ENCODE measurements around the gene NIPAL4. TPM values are rescaled to one million over a fixed set of nuclear protein-coding genes. Genes with fewer than 3 reads are reported as not detected.
A peak's percentile ranks its signal among the peaks of the same experiment; 100 is the strongest.
"Not testable (repeated sequence)": the region's sequence is repeated elsewhere in the genome, so short reads cannot be mapped to it uniquely, and the experiment has no call there.

Gene NIPAL4
- total RNA-seq, 2 experiments from 2014 or later = not detected

GRCh38 chr5:157478726-157479125 lies 18.7 kb downstream of the NIPAL4 start:
- no peak for ATAC-seq
- no peaks in the 10 kb centered on the region for H3K9me3 Mint-ChIP-seq (ENCODE audit: insufficient read depth)
- CTCF ChIA-PET = interaction anchor here (0.9 to 4.2 kb wide), 7 partner anchors 9 to 265 kb away, joined by 3 to 23 read pairs (median 4); partner anchors contain the start of gene LSM11
- H3K36me3 Mint-ChIP-seq (ENCODE audit: low read depth) = peaks cover 70% of the 10 kb centered on the region
- no peak overlapping the region for H3K4me3 Mint-ChIP-seq
- POLR2A ChIA-PET = no interaction called here
- no peaks in the 10 kb centered on the region for H3K27me3 Mint-ChIP-seq (ENCODE audit: low read depth)
- peak; percentile 33 for DNase-seq
- H3K4me1 Mint-ChIP-seq (ENCODE audit: low read depth) = peaks cover 53% of the 10 kb centered on the region
- H3K27ac Mint-ChIP-seq = peak overlapping the region; percentile 76

GRCh38 chr5:157479166-157479565 lies 19.2 kb downstream of the NIPAL4 start:
- Mint-ChIP-seq H3K27ac (peak overlapping the region; percentile 76), H3K36me3 (ENCODE audit: low read depth) (peaks cover 75% of the 10 kb centered on the region), H3K9me3 (ENCODE audit: insufficient read depth) (no peaks in the 10 kb centered on the region), H3K4me3 (no peak overlapping the region), H3K4me1 (ENCODE audit: low read depth) (peaks cover 53% of the 10 kb centered on the region), H3K27me3 (ENCODE audit: low read depth) (no peaks in the 10 kb centered on the region)
- no peak for DNase-seq
- POLR2A ChIA-PET = no interaction called here
- no peak for ATAC-seq
- CTCF ChIA-PET = interaction anchor here (0.9 to 4.2 kb wide), 8 partner anchors 8 to 264 kb away, joined by 3 to 23 read pairs (median 6); partner anchors contain the start of gene LSM11

GRCh38 chr5:157479612-157480510 lies 19.8 kb downstream of the NIPAL4 start:
- peaks cover 77% of the 10 kb centered on the region for H3K36me3 Mint-ChIP-seq (ENCODE audit: low read depth)
- H3K27ac Mint-ChIP-seq = peak overlapping the region; percentile 77
- peaks cover 53% of the 10 kb centered on the region for H3K4me1 Mint-ChIP-seq (ENCODE audit: low read depth)
- DNase-seq (no peak), ATAC-seq (no peak)
- ChIA-PET CTCF (interaction anchor here (0.9 to 4.2 kb wide), 9 partner anchors 9 to 264 kb away, joined by 3 to 23 read pairs (median 5); partner anchors contain the start of gene LSM11), POLR2A (interaction anchor here (0.7 kb wide), 1 partner anchor 225 kb away, joined by 3 read pairs; no protein-coding TSS in a partner anchor)
- H3K27me3 Mint-ChIP-seq (ENCODE audit: low read depth) = no peaks in the 10 kb centered on the region
- no peak overlapping the region for H3K4me3 Mint-ChIP-seq
- H3K9me3 Mint-ChIP-seq (ENCODE audit: insufficient read depth) = no peaks in the 10 kb centered on the region

GRCh38 chr5:157481265-157481664 lies 21.3 kb downstream of the NIPAL4 start:
- Mint-ChIP-seq H3K27me3 (ENCODE audit: low read depth) (no peaks in the 10 kb centered on the region), H3K27ac (peak overlapping the region; percentile 70), H3K4me1 (ENCODE audit: low read depth) (peaks cover 59% of the 10 kb centered on the region), H3K9me3 (ENCODE audit: insufficient read depth) (no peaks in the 10 kb centered on the region), H3K36me3 (ENCODE audit: low read depth) (peaks cover 81% of the 10 kb centered on the region), H3K4me3 (no peak overlapping the region)
- ChIA-PET POLR2A (no interaction called here), CTCF (interaction anchor here (0.9 to 3.2 kb wide), 4 partner anchors 11 to 237 kb away, joined by 3 to 13 read pairs (median 4); no protein-coding TSS in a partner anchor)
- no peak for ATAC-seq
- DNase-seq = no peak

- CTCF ChIA-PET = interaction anchor here (1.5 to 3.2 kb wide), 3 partner anchors 11 to 237 kb away, joined by 4 to 13 read pairs (median 5); no protein-coding TSS in a partner anchor
- H3K36me3 Mint-ChIP-seq (ENCODE audit: low read depth) = peaks cover 83% of the 10 kb centered on the region
- POLR2A ChIA-PET = no interaction called here
Observed at GRCh38 chr5:157481666-157482065, 21.7 kb downstream of the NIPAL4 start.

GRCh38 chr5:157482702-157483101 lies 22.7 kb downstream of the NIPAL4 start:
- CTCF ChIA-PET = interaction anchor here (0.7 kb wide), 1 partner anchor 11 kb away, joined by 3 read pairs; no protein-coding TSS in a partner anchor
- H3K9me3 Mint-ChIP-seq (ENCODE audit: insufficient read depth); POLR2A ChIA-PET; H3K27me3 Mint-ChIP-seq (ENCODE audit: low read depth); H3K4me3 Mint-ChIP-seq; ATAC-seq; DNase-seq: not testable (repeated sequence)
- H3K36me3 Mint-ChIP-seq (ENCODE audit: low read depth) = peaks cover 80% of the 10 kb centered on the region
- peaks cover 64% of the 10 kb centered on the region for H3K4me1 Mint-ChIP-seq (ENCODE audit: low read depth)
- H3K27ac Mint-ChIP-seq = peak overlapping the region; percentile 51

More at GRCh38 chr5:157481666-157482065, 21.7 kb downstream of the NIPAL4 start:
- ATAC-seq (no peak), DNase-seq (no peak)
- no peaks in the 10 kb centered on the region for H3K9me3 Mint-ChIP-seq (ENCODE audit: insufficient read depth)
- peak overlapping the region; percentile 70 for H3K27ac Mint-ChIP-seq
- no peak overlapping the region for H3K4me3 Mint-ChIP-seq
- H3K4me1 Mint-ChIP-seq (ENCODE audit: low read depth) = peaks cover 63% of the 10 kb centered on the region
- H3K27me3 Mint-ChIP-seq (ENCODE audit: low read depth) = no peaks in the 10 kb centered on the region

GRCh38 chr5:157484768-157485167 lies 24.8 kb downstream of the NIPAL4 start:
- H3K4me1 Mint-ChIP-seq (ENCODE audit: low read depth) = peaks cover 53% of the 10 kb centered on the region
- no peak for ATAC-seq
- CTCF ChIA-PET = interaction anchor here (0.9 to 2.3 kb wide), 6 partner anchors 9 to 259 kb away, joined by 3 to 10 read pairs (median 4); partner anchors contain the start of gene LSM11
- peaks cover 83% of the 10 kb centered on the region for H3K36me3 Mint-ChIP-seq (ENCODE audit: low read depth)
- H3K27ac Mint-ChIP-seq = peak overlapping the region; percentile 56
- DNase-seq = no peak
- H3K9me3 Mint-ChIP-seq (ENCODE audit: insufficient read depth) = no peaks in the 10 kb centered on the region
- POLR2A ChIA-PET = no interaction called here
- no peak overlapping the region for H3K4me3 Mint-ChIP-seq
- H3K27me3 Mint-ChIP-seq (ENCODE audit: low read depth) = no peaks in the 10 kb centered on the region

- H3K27ac Mint-ChIP-seq = peak overlapping the region; percentile 16
- H3K4me1 Mint-ChIP-seq (ENCODE audit: low read depth) = peaks cover 47% of the 10 kb centered on the region
- ATAC-seq = no peak
Observed at GRCh38 chr5:157485340-157485739, 25.3 kb downstream of the NIPAL4 start.

GRCh38 chr5:157485811-157486210 lies 25.8 kb downstream of the NIPAL4 start:
- H3K36me3 Mint-ChIP-seq (ENCODE audit: low read depth) = peaks cover 79% of the 10 kb centered on the region
- no peaks in the 10 kb centered on the region for H3K9me3 Mint-ChIP-seq (ENCODE audit: insufficient read depth)
- no peak for ATAC-seq
- no peak overlapping the region for H3K4me3 Mint-ChIP-seq
- peaks cover 42% of the 10 kb centered on the region for H3K4me1 Mint-ChIP-seq (ENCODE audit: low read depth)
- peak overlapping the region; percentile 16 for H3K27ac Mint-ChIP-seq
- no peak for DNase-seq
- CTCF ChIA-PET = interaction anchor here (1.2 to 2.3 kb wide), 6 partner anchors 8 to 257 kb away, joined by 3 to 10 read pairs (median 4); partner anchors contain the start of gene LSM11
- POLR2A ChIA-PET = no interaction called here
- H3K27me3 Mint-ChIP-seq (ENCODE audit: low read depth) = no peaks in the 10 kb centered on the region

More at GRCh38 chr5:157485340-157485739, 25.3 kb downstream of the NIPAL4 start:
- DNase-seq = no peak
- CTCF ChIA-PET = interaction anchor here (0.9 to 2.3 kb wide), 7 partner anchors 9 to 258 kb away, joined by 3 to 10 read pairs (median 4); partner anchors contain the start of gene LSM11
- peaks cover 82% of the 10 kb centered on the region for H3K36me3 Mint-ChIP-seq (ENCODE audit: low read depth)
- no peaks in the 10 kb centered on the region for H3K27me3 Mint-ChIP-seq (ENCODE audit: low read depth)
- POLR2A ChIA-PET = no interaction called here
- H3K9me3 Mint-ChIP-seq (ENCODE audit: insufficient read depth) = no peaks in the 10 kb centered on the region
- H3K4me3 Mint-ChIP-seq = no peak overlapping the region

GRCh38 chr5:157486221-157486681 lies 26.2 kb downstream of the NIPAL4 start:
- Mint-ChIP-seq H3K9me3 (ENCODE audit: insufficient read depth) (no peaks in the 10 kb centered on the region), H3K27me3 (ENCODE audit: low read depth) (no peaks in the 10 kb centered on the region), H3K27ac (peak overlapping the region; percentile 44), H3K4me1 (ENCODE audit: low read depth) (peaks cover 38% of the 10 kb centered on the region), H3K4me3 (no peak overlapping the region), H3K36me3 (ENCODE audit: low read depth) (peaks cover 81% of the 10 kb centered on the region)
- DNase-seq (no peak), ATAC-seq (peak; percentile 45)
- CTCF ChIA-PET = interaction anchor here (1.2 to 2.3 kb wide), 3 partner anchors 14 to 232 kb away, joined by 4 to 10 read pairs (median 4); no protein-coding TSS in a partner anchor
- POLR2A ChIA-PET = no interaction called here

- Mint-ChIP-seq H3K27me3 (ENCODE audit: low read depth) (no peaks in the 10 kb centered on the region), H3K4me3 (no peak overlapping the region), H3K36me3 (ENCODE audit: low read depth) (peaks cover 82% of the 10 kb centered on the region), H3K27ac (peak overlapping the region; percentile 44), H3K9me3 (ENCODE audit: insufficient read depth) (no peaks in the 10 kb centered on the region), H3K4me1 (ENCODE audit: low read depth) (peaks cover 33% of the 10 kb centered on the region)
- CTCF ChIA-PET = interaction anchor here (2.3 kb wide), 1 partner anchor 15 kb away, joined by 10 read pairs; no protein-coding TSS in a partner anchor
- ATAC-seq (peak; percentile 49), DNase-seq (no peak)
- POLR2A ChIA-PET = no interaction called here
Observed at GRCh38 chr5:157486861-157487260, 26.8 kb downstream of the NIPAL4 start.

All from activated CD8-positive, alpha-beta T cell treated with anti-CD3 and anti-CD28 coated beads, Interleukin-2, amount 10 ng/mL, durations not matched to agents 7 days and 5 days (primary cell).